Adrenal gland (tissue), 5 donors: ENCODE results near the gene POTEB3.
"Not testable (repeated sequence)": the region's sequence is repeated elsewhere in the genome, so short reads cannot be mapped to it uniquely, and the experiment has no call there.

Source experiments
- CTCF ChIP-seq, 6 experiments: fragments of 450-650 bp in 4 of 6; fragments of 200-600 bp in 2 of 6; sonication (generic) in 1 of 6; IDR thresholded peaks; 1 replicate in 5 of 6; 2 replicates in 1 of 6; pipeline versions ENCODE4 v1.5.1 to v1.8.0; 2016 to 2021; ENCODE audit warnings: antibody characterized with exemption in 6 of 6, mild to moderate bottlenecking in 2 of 6, moderate library complexity in 1 of 6
- POLR2A ChIP-seq, 2 donors: fragments of 450-650 bp; IDR thresholded peaks; one replicate each; pipeline ENCODE4 v1.6.1; 2017; ENCODE audit warnings: antibody characterized with exemption in 2 of 2, mild to moderate bottlenecking in 2 of 2, moderate library complexity in 1 of 2
- donor health status: DM: no; HTN: no; CAD: no.

DNA sequence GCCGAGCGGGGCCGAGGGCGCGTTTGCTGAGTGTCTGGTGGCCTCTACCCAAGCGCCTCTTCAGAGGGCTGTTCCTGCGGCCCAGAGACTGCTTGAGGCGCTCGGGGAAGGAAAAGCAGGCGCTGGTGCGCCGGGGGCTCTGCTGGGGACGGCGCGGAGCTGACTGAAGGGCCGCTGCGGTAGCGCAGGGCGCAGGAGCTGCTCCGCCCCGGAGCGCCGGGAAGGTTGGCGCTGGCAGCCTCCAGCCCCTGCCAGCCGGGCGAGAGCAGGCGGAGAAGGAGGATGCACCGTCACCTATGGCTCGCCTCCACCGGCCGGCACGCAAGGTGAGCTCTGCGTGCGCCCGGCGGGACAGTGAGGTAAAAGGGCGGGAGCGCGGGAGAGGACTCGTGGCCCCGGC, 11.2 kb upstream of the POTEB3 start:
- TF ChIP-seq CTCF, POLR2A (IDR thresholded peaks at IDR 0.05): not testable (repeated sequence)
